Hematopoietic multipotent progenitor cell treated with erythropoietin and hydrocortisone succinate and interleukin-3 and kit ligand, for 15 days (in vitro differentiated cells): ENCODE results near the gene TANK.
A peak's percentile ranks its signal among the peaks of the same experiment; 100 is the strongest.
"Not testable (repeated sequence)": the region's sequence is repeated elsewhere in the genome, so short reads cannot be mapped to it uniquely, and the experiment has no call there.

ENCODE experiments used
- DNase-seq: peaks from one replicate; pipeline ENCODE4 v3.0.0-alpha.2; 2015; ENCODE audit warnings: low spot score

The TANK gene

DNA sequence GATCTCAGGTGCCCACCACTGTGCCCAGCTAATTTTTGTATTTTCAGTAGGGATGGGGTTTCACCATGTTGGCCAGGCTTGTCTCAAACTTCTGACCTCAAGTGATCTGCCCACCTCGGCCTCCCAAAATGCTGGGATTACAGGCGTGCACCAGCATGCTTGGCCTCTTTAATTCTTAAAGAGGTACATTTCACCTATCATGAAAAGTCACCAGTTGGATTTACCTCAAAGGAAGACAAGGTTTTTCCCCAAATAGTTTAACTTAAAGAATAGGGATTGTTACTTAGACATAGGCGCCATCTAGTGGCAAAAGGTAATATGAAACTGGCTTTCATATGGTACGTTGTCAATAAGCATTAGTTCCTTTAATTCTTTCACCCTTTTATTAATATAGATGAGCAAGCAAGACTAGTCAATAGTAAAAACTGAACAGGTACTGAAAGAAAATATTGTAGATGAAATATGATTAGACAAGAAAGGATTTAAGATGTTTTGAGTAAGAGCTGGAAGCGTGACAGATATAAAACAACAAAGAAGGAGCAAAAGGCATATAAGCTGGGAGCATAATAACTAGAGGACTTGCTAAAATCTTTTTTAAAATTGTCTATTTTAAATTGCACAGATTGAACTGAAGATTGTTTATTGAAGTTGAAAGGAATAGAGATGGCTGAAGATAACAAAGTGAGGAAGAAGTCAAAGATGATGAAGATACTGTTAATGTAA, 113.0 kb downstream of the TANK start:
- peak; percentile 76 for DNase-seq

GRCh38 chr2:161278564-161279229, 118.5 kb downstream of the TANK start:
- DNase-seq: peak; percentile 16

DNA sequence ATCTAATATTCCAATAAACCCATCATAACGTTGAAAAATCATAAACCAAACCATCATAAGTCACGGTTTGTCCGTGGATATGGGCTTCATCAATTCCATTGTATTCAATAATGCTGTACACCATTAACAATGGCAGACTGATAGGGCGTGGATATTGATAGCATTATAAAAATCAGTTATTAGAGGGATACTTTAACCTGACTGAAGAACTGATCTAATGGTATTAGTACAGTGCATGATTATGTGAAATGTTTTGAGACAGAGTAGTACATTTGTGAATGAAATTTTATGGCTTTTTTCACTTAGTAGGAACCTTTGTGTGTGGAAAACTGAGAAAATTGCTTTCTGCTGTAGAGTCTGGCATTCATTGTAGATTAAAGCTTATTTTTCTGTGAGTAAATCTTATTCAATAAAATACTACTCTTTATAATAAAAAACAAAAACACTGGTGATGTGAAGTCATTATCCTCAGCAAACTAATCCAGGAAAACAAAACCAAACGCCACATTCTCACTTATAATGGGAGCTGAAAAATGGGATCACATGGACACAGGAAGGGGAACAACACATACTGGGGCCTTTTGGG, 119.1 kb downstream of the TANK start:
- DNase-seq: not testable (repeated sequence)

DNA sequence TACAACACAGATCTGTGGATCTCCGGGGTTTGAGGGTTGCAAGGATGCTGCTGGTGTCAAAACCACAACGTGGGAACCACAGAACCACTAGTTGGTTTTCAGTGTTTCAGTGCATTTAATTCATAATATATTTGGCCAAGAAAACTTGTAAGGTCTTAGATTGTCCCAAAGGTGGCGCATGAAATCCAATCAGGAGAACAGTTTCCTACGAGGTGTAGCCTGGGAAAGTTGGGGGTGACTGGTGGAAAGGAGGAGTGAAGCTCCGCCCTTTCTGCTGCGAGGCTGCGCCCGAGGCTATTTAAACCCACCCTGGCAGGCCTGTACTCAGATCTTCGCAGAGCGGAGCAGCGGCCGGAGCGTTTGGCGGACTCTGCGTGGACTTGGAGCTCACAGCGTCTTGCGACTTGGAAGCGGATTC, 120.7 kb downstream of the TANK start:
- not testable (repeated sequence) for DNase-seq

GRCh38 chr2:161281615-161282310, 121.5 kb downstream of the TANK start:
- DNase-seq: not testable (repeated sequence)

GRCh38 chr2:161282311-161282644, 122.0 kb downstream of the TANK start:
- not testable (repeated sequence) for DNase-seq

DNA sequence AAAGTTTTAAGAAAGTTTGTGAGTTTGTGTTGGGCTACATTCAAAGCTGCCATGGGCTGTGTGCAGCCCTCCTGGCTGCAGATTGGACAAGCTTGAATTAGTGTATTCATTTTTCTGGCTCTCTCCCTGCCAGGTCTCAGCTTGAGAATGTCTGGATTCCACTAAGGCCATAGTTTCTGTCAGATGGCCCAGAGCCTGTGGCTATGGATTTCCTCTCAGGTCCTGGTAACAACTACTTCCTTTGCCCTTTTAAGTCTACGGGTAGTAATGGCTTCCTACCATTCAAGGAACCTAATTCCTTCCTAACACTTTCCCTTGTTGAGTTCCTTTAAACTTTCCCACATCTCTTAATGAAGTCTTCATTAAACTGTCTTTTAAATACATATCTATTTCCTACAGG, 123.7 kb downstream of the TANK start:
- DNase-seq: no peak
